ENCODE data around the gene EIF4G3.
A peak's percentile ranks its signal among the peaks of the same experiment; 100 is the strongest.

EIF4G3 gene

DNA sequence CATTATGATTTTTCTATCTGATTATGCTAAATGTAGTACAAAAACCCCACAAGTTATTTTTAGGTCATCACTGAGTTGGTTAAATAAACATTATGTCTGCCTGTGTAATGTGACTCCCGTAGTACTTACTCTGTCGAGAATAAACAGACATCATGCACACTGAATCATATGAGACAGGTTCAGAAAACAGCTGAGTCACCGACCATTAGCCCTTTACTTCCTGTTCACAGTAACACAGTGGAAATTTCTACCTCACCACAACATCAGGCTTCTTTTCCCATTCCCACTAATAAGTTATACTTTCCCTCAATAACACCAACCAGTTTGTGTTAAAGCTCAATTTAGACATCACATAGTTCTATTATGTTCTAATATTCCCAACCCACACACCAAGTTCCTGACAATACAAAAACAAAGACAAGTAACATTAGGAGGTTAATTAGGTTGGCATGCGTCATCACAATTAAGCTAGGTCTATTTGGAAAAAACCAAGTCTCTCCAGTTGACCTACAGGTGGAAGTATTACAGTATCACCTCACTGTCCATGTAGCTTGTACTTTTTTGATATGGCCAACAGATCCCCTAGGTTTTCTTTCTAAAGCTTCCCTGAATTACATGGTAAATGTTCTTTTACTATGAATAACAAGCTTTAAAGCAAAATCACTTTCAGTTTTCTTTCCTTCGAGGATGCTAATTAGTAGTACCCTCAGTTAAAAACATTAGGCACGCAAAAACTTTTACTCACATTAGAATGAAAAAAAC is 154.2 kb downstream of the EIF4G3 start:
- peak; percentile 66 for DNase-seq

- DNase-seq, result no peak
Observed at GRCh38 chr1:21021311-21021710, 155.4 kb downstream of the EIF4G3 start.

DNA sequence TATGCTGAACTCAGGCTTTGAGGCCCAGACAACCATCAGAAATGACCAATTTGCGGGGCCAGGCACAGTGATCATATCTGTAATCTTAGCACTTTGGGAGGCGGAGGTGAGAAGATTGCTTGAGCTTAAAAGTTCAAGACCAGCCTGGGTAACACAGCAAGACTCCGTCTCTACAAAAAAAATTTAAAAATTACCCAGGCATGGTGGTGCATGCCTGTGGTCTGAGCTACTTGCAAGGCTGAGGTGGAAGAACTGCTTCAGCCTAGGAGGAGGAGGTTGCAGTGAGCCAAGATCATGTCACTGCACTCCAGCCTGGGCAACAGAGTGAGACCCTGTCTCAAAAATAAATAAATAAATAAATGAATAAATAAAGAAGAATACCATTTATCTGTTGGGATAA is 156.5 kb downstream of the EIF4G3 start:
- no peak for DNase-seq

- DNase-seq, result no peak
Observed at GRCh38 chr1:21018673-21019072, 158.0 kb downstream of the EIF4G3 start.

DNA sequence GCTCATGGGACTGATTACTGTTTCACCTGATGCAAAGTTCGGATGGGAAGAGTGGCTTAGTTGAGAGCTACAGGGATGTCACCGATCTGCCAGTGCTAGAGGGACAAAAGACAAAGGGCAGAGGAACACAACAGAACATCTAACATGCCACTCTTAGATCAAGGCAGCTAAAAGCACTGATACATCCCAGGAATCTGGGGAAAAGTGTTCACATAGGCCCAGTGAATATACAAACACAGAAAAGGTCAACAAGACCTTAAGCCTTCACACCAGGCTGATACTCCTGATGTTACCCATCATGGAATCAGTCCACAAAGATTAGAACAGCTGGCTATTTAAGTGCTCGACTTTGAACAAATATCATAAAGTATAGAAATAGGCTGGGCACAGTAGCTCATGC is 163.2 kb downstream of the EIF4G3 start:
- DNase-seq, result no peak

- DNase-seq, result peak; percentile 45
Observed at GRCh38 chr1:21012937-21013336, 163.8 kb downstream of the EIF4G3 start.

DNA sequence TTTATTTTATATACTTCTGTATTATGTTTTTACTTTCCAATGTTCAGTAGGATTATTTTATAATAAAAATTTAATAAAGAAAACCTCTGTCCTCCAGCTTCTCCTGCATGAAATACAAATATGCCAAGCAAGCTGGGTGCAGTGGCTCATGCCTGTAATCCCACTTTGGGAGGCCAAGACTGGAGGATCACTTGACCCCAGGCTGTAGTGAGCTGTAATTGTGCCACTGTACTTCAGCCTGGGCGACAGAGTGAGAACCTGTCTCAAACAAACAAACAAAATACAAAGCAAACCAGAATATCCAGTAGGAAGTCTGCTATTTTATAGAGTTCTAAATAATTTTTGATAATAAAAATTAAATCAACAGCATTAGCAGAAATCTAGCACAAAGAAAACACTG is 168.8 kb downstream of the EIF4G3 start:
- DNase-seq, result no peak

DNA sequence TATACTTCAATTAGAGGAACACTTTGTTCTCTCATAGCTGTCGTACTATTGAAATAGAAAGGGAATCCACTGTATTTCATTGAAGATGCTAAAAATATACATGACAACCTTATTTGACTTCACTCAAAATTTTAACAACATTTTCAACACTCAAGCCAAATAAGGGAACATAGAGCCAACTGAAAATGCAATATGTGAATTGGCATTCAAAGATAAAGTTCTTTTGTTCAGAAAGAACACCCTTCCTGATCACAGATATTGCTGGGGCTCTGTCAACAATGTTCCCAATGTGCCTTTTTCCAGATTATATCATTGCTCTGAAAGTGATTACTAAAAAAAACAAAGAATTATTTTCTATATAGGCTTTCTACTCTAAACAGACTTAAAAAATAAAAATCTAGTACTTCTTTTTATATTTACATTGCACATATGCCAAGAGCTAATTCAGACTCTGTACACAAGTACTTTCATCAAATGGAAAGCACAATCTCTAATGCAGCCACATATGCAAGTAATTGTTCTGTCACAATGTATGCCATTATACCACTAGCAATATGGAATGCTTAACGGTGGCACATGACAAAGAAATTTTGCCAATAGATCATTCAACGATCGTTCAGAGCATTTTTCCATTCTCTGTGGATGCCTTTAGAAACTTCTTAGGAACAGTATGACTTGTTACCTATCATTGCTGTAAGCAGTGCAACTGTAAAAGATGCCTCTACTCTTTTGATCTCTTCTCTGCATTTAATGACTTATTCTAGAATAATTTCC is 171.0 kb downstream of the EIF4G3 start:
- no peak for DNase-seq

DNA sequence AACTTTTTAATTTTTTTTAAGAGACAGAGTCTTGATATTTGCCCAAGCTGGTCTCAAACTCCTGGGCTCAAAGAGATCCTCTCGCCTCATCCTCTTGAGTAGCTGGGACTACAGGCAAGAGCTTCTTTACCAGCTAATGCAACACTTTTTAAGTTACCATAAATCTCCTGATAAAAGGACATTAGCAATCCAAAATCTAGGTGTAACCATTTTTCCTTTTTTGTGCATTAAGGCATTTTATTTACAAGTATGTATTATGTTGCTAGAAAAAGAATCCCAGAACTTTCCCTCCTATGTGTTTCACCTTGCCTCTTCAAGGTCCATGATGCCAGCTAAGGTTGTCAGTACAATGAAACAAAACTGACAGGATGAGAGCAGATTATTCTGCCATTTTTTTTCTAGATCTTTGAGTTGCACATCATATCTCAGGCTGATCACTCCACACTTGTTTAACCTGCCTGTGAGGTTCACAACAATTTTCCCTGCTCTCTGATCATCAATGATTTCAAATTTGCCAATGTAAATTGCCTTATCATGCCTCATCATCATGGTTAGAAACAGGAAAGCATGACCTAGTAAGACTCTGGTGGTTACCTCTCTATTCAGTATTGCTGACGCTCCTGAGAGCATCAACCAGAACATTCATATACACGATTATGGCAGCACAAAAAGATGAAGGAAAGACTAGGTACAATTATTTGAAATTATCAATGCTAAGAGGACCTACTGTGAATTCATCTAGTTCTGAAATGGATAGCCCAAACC is 173.2 kb downstream of the EIF4G3 start:
- DNase-seq, result no peak

- DNase-seq, result no peak
Observed at GRCh38 chr1:21001042-21001441, 175.7 kb downstream of the EIF4G3 start.

DNA sequence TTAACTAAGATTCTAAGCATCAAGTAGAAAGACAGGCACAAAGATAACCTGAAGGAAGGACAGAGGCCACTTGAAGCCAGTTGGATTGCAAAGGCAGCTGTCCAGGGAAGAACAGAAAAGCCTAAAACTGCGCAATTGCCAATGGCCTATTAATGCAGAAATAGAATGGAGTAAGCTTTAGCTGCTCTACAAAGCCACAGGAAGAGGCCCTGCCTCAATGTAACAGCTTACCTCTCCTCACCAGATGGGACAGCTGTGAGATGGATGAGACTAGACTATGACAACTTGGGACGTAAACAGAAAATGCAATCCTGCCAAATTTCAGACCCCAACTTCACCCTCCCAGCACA is 176.5 kb downstream of the EIF4G3 start:
- DNase-seq, result no peak

GRCh38 chr1:20999525-21000244 is 177.0 kb downstream of the EIF4G3 start:
- no peak for DNase-seq

DNA sequence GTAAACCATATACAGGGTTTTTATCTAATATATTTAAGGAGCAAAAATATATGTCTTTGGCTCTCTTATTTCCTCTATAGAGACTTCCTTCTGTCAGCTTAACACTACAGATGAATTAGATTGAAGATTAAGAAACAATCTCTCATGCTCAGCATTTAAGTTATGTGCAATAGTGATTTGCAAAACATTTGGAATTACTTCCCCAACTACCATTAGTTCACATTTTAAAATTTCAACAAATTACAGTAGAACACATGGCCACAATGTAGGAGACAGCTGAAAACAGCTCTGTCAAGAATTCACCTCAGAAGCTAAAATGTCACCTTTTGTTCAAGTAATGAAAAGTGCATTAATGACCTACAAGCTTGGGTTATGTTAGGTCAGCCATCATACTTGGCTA is 177.9 kb downstream of the EIF4G3 start:
- DNase-seq, result no peak

DNA sequence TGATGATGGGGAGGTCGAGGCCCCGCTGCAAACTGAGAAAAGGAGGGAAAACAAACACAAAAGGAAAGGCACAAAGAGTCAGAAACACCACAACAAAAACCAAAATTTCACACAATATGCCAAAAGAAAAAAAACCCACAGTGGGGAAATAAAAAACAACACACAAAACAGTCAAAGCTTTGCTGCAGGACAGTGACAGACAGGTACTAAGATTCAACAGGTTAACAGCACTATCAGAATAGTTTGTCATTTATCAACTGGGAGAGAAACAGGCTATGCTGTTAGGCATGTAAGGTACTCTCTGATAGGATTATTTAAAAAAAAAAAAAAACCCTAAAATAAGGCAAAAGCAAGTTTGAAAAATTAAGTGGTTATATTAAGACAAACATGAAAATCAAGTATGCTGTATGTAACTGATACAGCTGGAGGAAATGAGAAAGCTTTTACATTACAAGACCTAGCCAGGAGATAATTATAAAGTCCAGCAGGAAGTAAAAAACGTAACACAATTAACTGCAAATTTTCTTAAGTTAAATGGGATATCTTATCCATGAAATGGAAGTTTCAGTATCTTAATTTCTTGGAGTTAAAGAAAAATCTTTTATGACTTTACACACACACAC is 179.0 kb downstream of the EIF4G3 start:
- DNase-seq, result no peak

- DNase-seq, result no peak
Observed at GRCh38 chr1:20996554-20996953, 180.1 kb downstream of the EIF4G3 start.

GRCh38 chr1:20993716-20994575 is 182.8 kb downstream of the EIF4G3 start:
- DNase-seq, result no peak

DNA sequence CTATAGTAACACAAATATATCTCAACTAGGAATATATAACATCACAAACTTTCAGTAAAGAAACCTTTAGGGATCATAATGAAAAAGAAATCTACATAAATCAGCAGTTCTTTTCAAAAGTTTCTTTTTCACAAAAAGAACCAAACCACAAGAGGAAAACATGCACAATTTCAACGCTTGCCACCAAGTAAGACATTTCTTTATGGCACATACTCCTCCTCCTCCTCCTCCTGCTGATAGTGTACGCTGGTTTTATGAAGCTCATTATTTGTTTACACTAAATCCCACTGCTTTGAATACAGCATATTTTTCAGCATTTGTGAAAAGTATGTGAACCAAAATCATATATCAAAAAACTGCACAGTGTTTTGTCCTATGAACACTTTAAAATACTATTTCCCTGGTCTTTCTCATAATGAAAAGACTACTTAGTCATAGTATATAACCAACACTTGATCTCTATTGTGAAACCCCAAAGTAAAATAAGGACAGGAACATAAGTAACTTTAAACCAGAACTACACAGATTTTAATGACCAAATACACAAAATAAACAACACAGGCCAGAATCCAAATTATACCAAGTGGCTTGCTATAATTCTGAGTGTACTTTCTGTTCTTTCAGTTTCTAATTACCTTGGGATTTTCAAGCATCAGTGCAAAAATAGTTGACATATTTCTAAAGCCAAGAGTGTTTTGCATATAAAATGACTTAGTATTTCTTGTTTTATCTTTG is 184.2 kb downstream of the EIF4G3 start:
- no peak for DNase-seq

GRCh38 chr1:20988943-20989342 is 187.8 kb downstream of the EIF4G3 start:
- DNase-seq, result no peak

DNA sequence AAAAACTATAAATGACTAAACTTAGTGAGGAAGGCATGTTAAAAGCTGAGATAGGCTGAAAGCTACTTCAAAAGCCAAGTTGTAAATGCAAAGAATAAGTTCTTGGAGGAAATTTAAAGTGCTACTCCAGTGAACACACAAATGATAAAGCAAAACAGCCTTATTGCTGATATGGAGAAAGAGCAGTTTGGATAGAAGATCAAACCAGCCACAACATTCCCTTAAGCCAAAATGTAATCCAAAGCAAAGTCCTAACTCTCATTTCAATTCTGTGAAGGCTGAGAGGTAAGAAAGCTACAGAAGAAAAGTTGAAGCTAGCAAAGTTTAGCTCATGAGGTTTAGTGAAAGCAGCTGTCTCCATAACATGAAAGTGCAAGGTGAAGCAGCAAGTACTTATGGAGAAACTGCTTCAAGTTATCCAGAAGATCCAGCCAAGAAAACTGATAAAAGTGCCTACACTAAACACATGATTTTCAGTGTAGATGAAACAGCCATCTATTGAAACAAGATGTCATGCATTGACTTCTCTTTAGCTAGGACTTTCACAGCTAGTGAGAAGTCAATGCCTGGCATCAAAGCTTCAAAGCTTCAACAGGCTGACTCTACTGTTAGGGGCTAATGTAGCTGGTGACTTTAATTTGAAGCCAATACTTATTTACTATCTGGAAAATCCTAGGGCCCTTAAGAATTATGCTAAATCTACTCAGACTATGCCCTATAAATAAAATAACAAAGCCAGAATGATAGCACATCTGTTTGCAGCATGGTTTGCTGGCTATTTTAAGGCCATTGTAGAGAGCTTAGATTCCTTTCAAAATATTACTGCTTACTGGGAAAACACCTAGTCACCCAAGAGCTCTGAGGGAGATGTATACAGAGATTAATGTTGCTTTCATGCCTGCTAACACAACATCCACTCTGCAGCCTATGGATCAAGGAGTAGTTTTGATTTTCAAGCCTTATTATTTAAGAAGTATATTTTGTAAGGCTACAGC is 188.6 kb downstream of the EIF4G3 start:
- DNase-seq, result no peak
